Epithelial cell of esophagus (primary cell): ENCODE results near the gene LAS1L.

Source experiments
- DNase-seq: peaks from one replicate; pipeline ENCODE4 v3.0.0; 2010; ENCODE audit warnings: low read depth
- H3K4me3 ChIP-seq: 2 replicates; pipeline ENCODE4 v1.5.1; 2011; ENCODE audit warnings: mild to moderate bottlenecking, low read length, control low read depth
- TF ChIP-seq, protein P1 (sequence below): IDR thresholded peaks from 2 replicates; pipeline ENCODE4 v1.5.1; 2011; ENCODE audit warnings: low read depth, mild to moderate bottlenecking, low read length, control low read depth, inconsistent platforms; ENCODE audit not compliant: insufficient read depth; ENCODE audit errors: missing control alignments

Gene LAS1L

GRCh38 chrX:65534450-65535292 lies at the start of gene LAS1L:
Gene LAS1L (minus strand): TSS chrX:65534787. CDS start chrX:65534715, 72 bp downstream.
- DNase-seq = peak; percentile 94
- peak within 1 kb of the TSS; percentile 77 for H3K4me3 ChIP-seq
- TF ChIP-seq, protein P1, sequence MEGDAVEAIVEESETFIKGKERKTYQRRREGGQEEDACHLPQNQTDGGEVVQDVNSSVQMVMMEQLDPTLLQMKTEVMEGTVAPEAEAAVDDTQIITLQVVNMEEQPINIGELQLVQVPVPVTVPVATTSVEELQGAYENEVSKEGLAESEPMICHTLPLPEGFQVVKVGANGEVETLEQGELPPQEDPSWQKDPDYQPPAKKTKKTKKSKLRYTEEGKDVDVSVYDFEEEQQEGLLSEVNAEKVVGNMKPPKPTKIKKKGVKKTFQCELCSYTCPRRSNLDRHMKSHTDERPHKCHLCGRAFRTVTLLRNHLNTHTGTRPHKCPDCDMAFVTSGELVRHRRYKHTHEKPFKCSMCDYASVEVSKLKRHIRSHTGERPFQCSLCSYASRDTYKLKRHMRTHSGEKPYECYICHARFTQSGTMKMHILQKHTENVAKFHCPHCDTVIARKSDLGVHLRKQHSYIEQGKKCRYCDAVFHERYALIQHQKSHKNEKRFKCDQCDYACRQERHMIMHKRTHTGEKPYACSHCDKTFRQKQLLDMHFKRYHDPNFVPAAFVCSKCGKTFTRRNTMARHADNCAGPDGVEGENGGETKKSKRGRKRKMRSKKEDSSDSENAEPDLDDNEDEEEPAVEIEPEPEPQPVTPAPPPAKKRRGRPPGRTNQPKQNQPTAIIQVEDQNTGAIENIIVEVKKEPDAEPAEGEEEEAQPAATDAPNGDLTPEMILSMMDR = no peak

- DNase-seq = no peak
- no peak overlapping the region for H3K4me3 ChIP-seq
- TF ChIP-seq, protein P1 = no peak
These were observed 48.0 kb upstream of the LAS1L start for GRCh38 chrX:65582450-65583082.

GRCh38 chrX:65581661-65582339 lies 47.2 kb upstream of the LAS1L start:
- no peak overlapping the region for H3K4me3 ChIP-seq
- peak; percentile 63 for DNase-seq
- TF ChIP-seq, protein P1 = peak; percentile 66

DNA sequence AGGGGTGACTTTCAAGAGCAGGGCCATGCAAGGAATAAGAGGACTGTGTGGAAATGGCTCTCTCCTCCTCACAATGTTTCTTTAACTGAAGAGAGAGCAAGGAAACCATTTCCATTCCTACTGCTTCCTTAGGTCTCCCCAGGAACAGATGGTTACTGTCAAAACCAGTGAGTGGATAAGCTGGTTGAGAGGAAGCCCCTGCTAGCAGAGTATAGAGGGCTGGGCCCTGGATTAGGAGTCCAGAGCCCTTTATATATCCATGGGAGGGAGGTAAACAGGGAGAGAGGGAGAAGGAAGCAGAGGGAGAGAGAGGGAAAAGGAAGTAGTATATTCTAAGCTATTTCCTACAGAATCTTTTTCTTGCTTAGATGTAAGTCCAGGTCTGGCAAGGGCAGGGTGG lies 43.8 kb upstream of the LAS1L start:
- H3K4me3 ChIP-seq = no peak overlapping the region
- no peak for DNase-seq
- TF ChIP-seq, protein P1 = no peak

DNA sequence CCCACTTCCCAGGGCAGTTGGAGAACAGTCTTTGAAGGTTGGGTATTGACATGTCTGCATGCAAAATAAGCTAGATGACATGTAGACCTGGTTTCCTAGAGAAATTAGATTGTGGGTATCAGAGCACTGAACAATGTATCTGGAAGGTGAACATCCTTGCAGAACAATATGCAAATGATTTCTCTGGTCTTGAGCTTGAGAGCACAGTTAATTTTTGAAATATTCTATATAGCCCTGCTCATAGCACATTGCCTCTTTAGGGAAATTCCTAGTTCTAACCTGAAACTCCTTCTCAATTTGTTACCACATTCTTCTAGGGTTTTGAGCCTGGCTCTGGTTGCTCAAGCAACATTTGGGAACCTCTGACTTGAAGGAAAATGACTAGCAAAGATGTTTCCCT lies 41.6 kb upstream of the LAS1L start:
- DNase-seq = no peak
- TF ChIP-seq, protein P1 = no peak
- no peak overlapping the region for H3K4me3 ChIP-seq

DNA sequence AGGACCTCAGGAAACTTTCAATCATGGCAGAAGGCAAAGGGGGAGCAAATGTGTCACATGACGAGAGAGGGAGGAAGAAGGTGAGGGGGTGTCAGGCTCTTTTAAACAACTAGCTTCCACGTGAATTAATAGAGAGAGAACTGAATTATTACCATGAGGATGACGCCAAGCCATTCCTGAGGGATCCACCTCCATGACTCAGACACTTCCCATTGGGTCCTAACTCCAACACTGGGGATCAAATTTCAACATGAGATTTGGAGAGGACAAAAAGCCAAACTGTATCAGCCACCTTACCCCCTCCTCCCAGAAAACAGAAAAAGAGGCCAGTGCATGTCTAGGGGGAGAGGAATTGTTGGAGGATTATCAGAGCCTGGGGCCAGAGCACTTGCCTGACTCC lies 40.4 kb upstream of the LAS1L start:
- peak; percentile 29 for DNase-seq
- TF ChIP-seq, protein P1 = no peak

More for the DNA sequence above, 40.4 kb upstream of the LAS1L start:
- H3K4me3 ChIP-seq = no peak overlapping the region
